LNCaP clone FGC (cell line): Measurements from ENCODE around the gene CARD19.

Experiments
- DNase-seq: peaks from one replicate; pipeline ENCODE4 v3.0.0-alpha.2; 2011; ENCODE audit warnings: low read depth
- H3K4me3 ChIP-seq: 2 replicates; pipeline ENCODE4 v1.5.1; 2011; ENCODE audit warnings: mild to moderate bottlenecking, low read depth, low read length, control low read depth
- CTCF ChIP-seq: IDR thresholded peaks from 2 replicates; pipeline ENCODE4 v1.5.1; 2012; ENCODE audit warnings: mild to moderate bottlenecking; ENCODE audit not compliant: control insufficient read depth, insufficient read depth; ENCODE audit errors: extremely low read depth

The CARD19 gene

GRCh38 chr9:93053781-93054331 lies 42.2 kb upstream of the CARD19 start:
- DNase-seq, result no peak
- H3K4me3 ChIP-seq, result no peak overlapping the region
- no peak for TF ChIP-seq CTCF

- no peak overlapping the region for H3K4me3 ChIP-seq
- no peak for DNase-seq
- TF ChIP-seq CTCF, result no peak
These were observed 41.0 kb upstream of the CARD19 start for GRCh38 chr9:93054758-93055704.

GRCh38 chr9:93057042-93057702 lies 38.8 kb upstream of the CARD19 start:
- H3K4me3 ChIP-seq, result no peak overlapping the region
- no peak for DNase-seq
- TF ChIP-seq CTCF, result no peak

GRCh38 chr9:93057703-93058354 lies 38.2 kb upstream of the CARD19 start:
- no peak for TF ChIP-seq CTCF
- no peak overlapping the region for H3K4me3 ChIP-seq
- no peak for DNase-seq

- no peak within 1 kb of the TSS for H3K4me3 ChIP-seq
- no peak for DNase-seq
- TF ChIP-seq CTCF, result no peak
These were observed 37.5 kb upstream of the CARD19 start, which contains the start of gene SUSD3 for GRCh38 chr9:93058355-93059010. SUSD3 (plus strand) TSS chr9:93058701; CDS start chr9:93058743, 42 bp downstream.

GRCh38 chr9:93059011-93059714 lies 36.9 kb upstream of the CARD19 start:
- no peak for TF ChIP-seq CTCF
- H3K4me3 ChIP-seq, result no peak overlapping the region

More at GRCh38 chr9:93059011-93059714, 36.9 kb upstream of the CARD19 start:
- no peak for DNase-seq
